Muscle of leg (tissue), 16 donors: ENCODE results near the gene GPHA2. TPM values are rescaled to one million over a fixed set of nuclear protein-coding genes. Genes with fewer than 3 reads are reported as not detected.
"Not testable (repeated sequence)": the region's sequence is repeated elsewhere in the genome, so short reads cannot be mapped to it uniquely, and the experiment has no call there.

ENCODE experiments used
- DNase-seq: peaks from one replicate; pipeline ENCODE4 v3.0.0; 2013
- H3K27ac ChIP-seq: one replicate; pipeline ENCODE4 v1.5.1; 2013; ENCODE audit warnings: mild to moderate bottlenecking, low read length, control low read depth
- H3K27me3 ChIP-seq: one replicate; pipeline ENCODE4 v1.6.1; 2013; ENCODE audit warnings: low read length; ENCODE audit not compliant: control insufficient read depth, insufficient read depth
- H3K36me3 ChIP-seq: one replicate; pipeline ENCODE4 v1.6.1; 2013; ENCODE audit warnings: low read length; ENCODE audit not compliant: control insufficient read depth, insufficient read depth
- H3K4me1 ChIP-seq: one replicate; pipeline ENCODE4 v1.6.1; 2013; ENCODE audit warnings: low read length; ENCODE audit not compliant: control insufficient read depth, insufficient read depth
- H3K4me3 ChIP-seq: one replicate; pipeline ENCODE4 v1.5.1; 2013; ENCODE audit warnings: low read length, control low read depth
- H3K9me3 ChIP-seq: replicated peaks from 2 replicates; pipeline ENCODE4 v1.6.1; 2013; ENCODE audit warnings: low read depth, low read length; ENCODE audit not compliant: control insufficient read depth
- WGBS: methylation state at CpG from one replicate; pipeline ENCODE4 v1.1.5; 2013; ENCODE audit warnings: missing lambda C conversion rate; ENCODE audit not compliant: insufficient coverage; 5-methylcytosine and 5-hydroxymethylcytosine counted together
- long read RNA-seq, 11 donors: transcript quantifications; one replicate each; lab custom pipeline, GENCODE V29; 2026
- polyA plus RNA-seq, 8 donors: library from polyadenylated mRNA; unstranded; fragments of 120-200 nt; gene quantifications; one replicate each; pipeline versions ENCODE4 v1.2.1 to v1.2.3, GENCODE V29; 2013; ENCODE audit warnings: inconsistent platforms in 1 of 8, low replicate concordance in 1 of 8; ENCODE audit not compliant: insufficient read length in 8 of 8, insufficient read depth in 1 of 8
- total RNA-seq: library from RNA; stranded (reverse); fragments of 120-200 nt; gene quantifications from one replicate; pipeline ENCODE4 v1.2.4, GENCODE V29; 2013

Gene GPHA2, protein sequence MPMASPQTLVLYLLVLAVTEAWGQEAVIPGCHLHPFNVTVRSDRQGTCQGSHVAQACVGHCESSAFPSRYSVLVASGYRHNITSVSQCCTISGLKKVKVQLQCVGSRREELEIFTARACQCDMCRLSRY
- total RNA-seq: not detected
- under 1 TPM in 4 of 8 donors, not detected in 4; 0.15 to 0.53 (median 0.24) TPM for polyA plus RNA-seq
- long read RNA-seq, donor 1: 0 reads
- long read RNA-seq, donor 2: 0 reads
- long read RNA-seq, donor 3: 0 reads
- long read RNA-seq, donor 4: 0 reads
- long read RNA-seq, donor 5: 0 reads
- long read RNA-seq, donor 6: 0 reads
- long read RNA-seq, donor 7: 0 reads
- long read RNA-seq, donor 8: 0 reads
- long read RNA-seq, donor 9: 0 reads
- long read RNA-seq, donor 10, partial matches to known transcripts: 13 of 13 reads
- long read RNA-seq, donor 10, other reads (novel, unspliced or antisense): 0 of 13 reads
- long read RNA-seq, donor 11: 0 reads

GRCh38 chr11:64935359-64936081 lies at the start of gene GPHA2:
Gene GPHA2 (minus strand): TSS chr11:64935893. CDS start chr11:64935460, 433 bp downstream.
- DNase-seq: peak; percentile 50

DNA sequence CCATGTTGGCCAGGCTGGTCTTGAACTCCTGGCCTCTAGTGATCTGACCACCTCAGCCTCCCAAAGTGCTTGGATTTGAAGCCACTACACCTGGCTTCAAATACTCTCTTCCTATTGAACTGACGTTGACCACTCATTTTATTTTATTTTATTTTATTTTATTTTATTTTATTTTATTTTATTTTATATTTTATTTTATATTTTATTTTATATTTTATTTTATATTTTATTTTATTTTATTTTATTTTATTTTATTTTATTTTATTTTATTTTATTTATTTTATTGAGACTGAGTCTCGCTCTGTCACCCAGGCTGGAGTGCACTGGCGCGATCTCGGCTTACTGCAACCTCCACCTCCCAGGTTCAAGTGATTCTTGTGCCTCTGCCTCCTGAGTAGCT lies 47.6 kb upstream of the GPHA2 start:
- H3K9me3 ChIP-seq, H3K4me1 ChIP-seq, H3K4me3 ChIP-seq, H3K27me3 ChIP-seq, H3K27ac ChIP-seq, H3K36me3 ChIP-seq, DNase-seq: not testable (repeated sequence)
- WGBS: no CpG with 5 or more reads among the region's 5 CpGs

More at GRCh38 chr11:64935359-64936081, at the start of gene GPHA2:
- Histone ChIP-seq H3K9me3 (no peaks in the 10 kb centered on the region), H3K4me1 (peaks cover 8% of the 10 kb centered on the region), H3K4me3 (no peak within 1 kb of the TSS), H3K36me3 (peaks cover 44% of the 10 kb centered on the region), H3K27ac (no peak within 1 kb of the TSS), H3K27me3 (peaks cover 3% of the 10 kb centered on the region)
- WGBS: 20% methylated on average over 11 of the region's 14 CpGs

GRCh38 chr11:64976651-64977050 lies 41.0 kb upstream of the GPHA2 start:
- Histone ChIP-seq H3K27ac (no peak overlapping the region), H3K36me3 (no peaks in the 10 kb centered on the region), H3K9me3 (no peaks in the 10 kb centered on the region), H3K27me3 (peaks cover 2% of the 10 kb centered on the region), H3K4me1 (peaks cover 7% of the 10 kb centered on the region), H3K4me3 (no peak overlapping the region)
- DNase-seq: no peak
- WGBS: no CpG with 5 or more reads among the region's 2 CpGs

DNA sequence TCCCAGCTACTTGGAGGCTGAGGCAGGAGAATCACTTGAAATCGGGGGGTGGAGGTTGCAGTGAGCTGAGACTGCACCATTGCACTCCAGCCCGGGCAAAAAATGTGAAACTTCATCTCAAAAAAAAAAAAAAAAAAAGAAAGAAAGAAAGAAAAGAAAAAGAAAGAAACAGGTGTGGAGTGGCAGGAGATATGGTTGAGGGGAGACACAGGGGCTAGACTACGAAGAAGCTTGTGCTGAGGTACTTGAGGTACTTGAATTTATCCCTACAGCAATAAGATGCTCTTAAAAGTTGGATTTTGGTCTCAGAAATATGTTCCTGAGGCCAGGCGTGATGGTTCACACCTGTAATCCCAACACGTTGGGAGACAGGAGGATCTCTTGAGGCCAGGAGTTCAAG lies 38.4 kb upstream of the GPHA2 start:
- H3K27ac ChIP-seq: no peak overlapping the region
- H3K9me3 ChIP-seq: no peaks in the 10 kb centered on the region
- 80% methylated on average over 1 of the region's 5 CpGs for WGBS
- no peaks in the 10 kb centered on the region for H3K36me3 ChIP-seq
- H3K27me3 ChIP-seq: peaks cover 10% of the 10 kb centered on the region
- H3K4me3 ChIP-seq: no peak overlapping the region
- no peak for DNase-seq
- H3K4me1 ChIP-seq: peaks cover 10% of the 10 kb centered on the region

GRCh38 chr11:64971421-64972233 lies 35.9 kb upstream of the GPHA2 start, which contains the start of gene MAJIN:
Gene MAJIN (minus strand): TSS chr11:64972108. CDS start chr11:64959405, 12,703 bp downstream.
- Histone ChIP-seq H3K27ac (no peak within 1 kb of the TSS), H3K9me3 (no peaks in the 10 kb centered on the region), H3K4me1 (peaks cover 10% of the 10 kb centered on the region), H3K4me3 (peak within 1 kb of the TSS; percentile 32), H3K36me3 (no peaks in the 10 kb centered on the region), H3K27me3 (peaks cover 10% of the 10 kb centered on the region)
- peak; percentile 81 for DNase-seq
- 12% methylated on average over 55 of the region's 69 CpGs for WGBS

- H3K27me3 ChIP-seq: peaks cover 10% of the 10 kb centered on the region
- H3K4me3 ChIP-seq: no peak overlapping the region
- no peaks in the 10 kb centered on the region for H3K9me3 ChIP-seq
- H3K4me1 ChIP-seq: peaks cover 10% of the 10 kb centered on the region
- H3K36me3 ChIP-seq: no peaks in the 10 kb centered on the region
- no peak for DNase-seq
- no peak overlapping the region for H3K27ac ChIP-seq
- WGBS: 98% methylated on average over 7 of the region's 8 CpGs
Observed at GRCh38 chr11:64970731-64971151, 35.0 kb upstream of the GPHA2 start.

DNA sequence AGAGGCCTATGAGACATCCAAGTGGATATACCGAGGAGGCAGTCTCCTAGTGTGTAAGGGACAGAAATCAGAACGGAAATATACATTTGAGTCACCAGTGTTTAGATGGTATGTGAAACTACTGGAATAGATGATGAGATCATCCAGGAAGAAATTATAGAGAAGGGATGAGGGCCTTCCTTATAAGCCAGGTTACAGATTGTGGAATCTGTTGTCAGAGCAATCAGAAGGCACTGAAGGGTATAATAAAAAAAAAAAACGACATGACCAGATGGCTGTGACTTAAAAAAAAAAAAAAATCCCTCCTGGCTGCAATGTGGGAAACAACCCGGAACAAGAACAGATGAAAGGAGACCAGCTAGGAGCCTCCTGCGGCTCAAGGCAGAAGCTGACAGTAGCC lies 33.5 kb upstream of the GPHA2 start:
- no peak for DNase-seq
- no peaks in the 10 kb centered on the region for H3K9me3 ChIP-seq
- H3K4me3 ChIP-seq: no peak overlapping the region
- H3K27me3 ChIP-seq: peaks cover 10% of the 10 kb centered on the region
- 46% methylated on average over 4 of the region's 5 CpGs for WGBS
- H3K36me3 ChIP-seq: no peaks in the 10 kb centered on the region
- no peak overlapping the region for H3K27ac ChIP-seq
- H3K4me1 ChIP-seq: peaks cover 10% of the 10 kb centered on the region

DNA sequence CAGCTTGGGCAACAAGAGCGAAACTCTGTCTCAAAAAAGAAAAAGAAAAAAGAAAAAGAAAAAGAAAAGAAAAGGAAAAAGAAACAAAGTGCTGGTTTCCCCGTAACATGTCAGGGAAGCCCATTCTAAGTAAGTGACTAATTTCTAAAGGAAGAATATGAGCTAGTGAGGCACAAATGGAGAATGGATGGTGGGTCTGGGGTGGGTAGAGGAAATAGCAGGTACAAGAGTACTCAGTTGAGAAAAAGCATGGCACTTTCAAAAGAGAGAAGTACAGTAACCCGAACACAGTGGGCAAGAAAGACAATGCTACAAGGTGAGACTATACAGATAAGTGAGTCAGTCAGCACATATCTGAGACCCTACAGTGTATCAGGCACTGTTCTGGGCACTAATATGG lies 31.7 kb upstream of the GPHA2 start:
- Histone ChIP-seq H3K27me3 (peaks cover 10% of the 10 kb centered on the region), H3K27ac (no peak overlapping the region), H3K9me3 (no peaks in the 10 kb centered on the region), H3K36me3 (no peaks in the 10 kb centered on the region), H3K4me1 (peaks cover 10% of the 10 kb centered on the region), H3K4me3 (no peak overlapping the region)
- 86% methylated on average over 3 of the region's 3 CpGs for WGBS
- no peak for DNase-seq

DNA sequence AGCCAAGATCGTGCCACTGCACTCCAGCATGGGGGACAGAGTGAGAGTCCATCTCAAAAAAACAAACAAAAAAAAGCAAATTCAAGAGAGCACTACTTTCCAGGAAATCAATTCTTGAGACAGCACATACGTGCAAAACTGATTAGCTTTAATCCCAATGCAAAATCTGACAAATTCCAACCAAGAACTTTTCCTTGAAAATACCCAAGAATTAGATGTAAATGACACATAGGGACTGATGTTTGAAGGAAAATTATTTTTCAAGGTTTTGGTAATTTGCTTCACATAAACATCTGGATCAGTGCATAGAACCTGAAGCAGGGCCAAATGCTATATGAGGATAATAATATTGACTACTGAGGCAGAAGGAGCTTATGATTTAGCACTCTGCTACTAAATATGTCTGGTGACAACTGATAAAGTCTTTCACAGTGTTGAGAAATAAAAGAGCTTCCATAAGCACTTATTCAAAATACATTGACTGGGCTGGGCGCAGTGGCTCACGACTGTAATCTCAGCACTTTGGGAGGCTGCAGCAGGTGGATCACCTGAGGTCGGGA lies 27.5 kb upstream of the GPHA2 start:
- no peaks in the 10 kb centered on the region for H3K27me3 ChIP-seq
- H3K4me1 ChIP-seq: no peaks in the 10 kb centered on the region
- H3K27ac ChIP-seq: no peak overlapping the region
- no peaks in the 10 kb centered on the region for H3K9me3 ChIP-seq
- WGBS: 73% methylated on average over 4 of the region's 5 CpGs
- no peak for DNase-seq
- no peak overlapping the region for H3K4me3 ChIP-seq
- H3K36me3 ChIP-seq: no peaks in the 10 kb centered on the region
